ENCODE measurements around the gene EME2. TPM values are rescaled to one million over a fixed set of nuclear protein-coding genes. Genes with fewer than 3 reads are reported as not detected.

The EME2 gene
- total RNA-seq, 1 donor from 2014 or later = 19.2 TPM

- TF ChIP-seq CTCF (IDR thresholded peaks at IDR 0.05) = no peak
- H3K36me3 ChIP-seq = peaks cover 29% of the 10 kb centered on the region
- intact Hi-C loops (cut with DNase I) = no loop called here
These were observed 15.6 kb downstream of the EME2 start for GRCh38 chr16:1788095-1788707.

GRCh38 chr16:1788708-1789100, 16.1 kb downstream of the EME2 start:
- ATAC-seq (no peak), DNase-seq (peak; percentile 57)
- TF ChIP-seq CTCF (IDR thresholded peaks at IDR 0.05) = no peak
- peaks cover 8% of the 10 kb centered on the region for H3K4me1 ChIP-seq
- intact Hi-C loops (cut with DNase I) = no loop called here
- no peak overlapping the region for H3K27ac ChIP-seq
- H3K27me3 ChIP-seq = no peaks in the 10 kb centered on the region
- H3K4me3 ChIP-seq = no peak overlapping the region
- H3K36me3 ChIP-seq = peaks cover 29% of the 10 kb centered on the region
- no peaks in the 10 kb centered on the region for H3K9me3 ChIP-seq

More at GRCh38 chr16:1788095-1788707, 15.6 kb downstream of the EME2 start:
- Histone ChIP-seq H3K4me1 (peaks cover 8% of the 10 kb centered on the region), H3K9me3 (no peaks in the 10 kb centered on the region), H3K27ac (no peak overlapping the region), H3K27me3 (no peaks in the 10 kb centered on the region), H3K4me3 (no peak overlapping the region)
- DNase-seq (peak; percentile 66), ATAC-seq (no peak)

GRCh38 chr16:1789643-1790045, 17.0 kb downstream of the EME2 start:
- no peaks in the 10 kb centered on the region for H3K9me3 ChIP-seq
- TF ChIP-seq CTCF (IDR thresholded peaks at IDR 0.05) = no peak
- H3K27me3 ChIP-seq = no peaks in the 10 kb centered on the region
- H3K4me3 ChIP-seq = no peak overlapping the region
- no peaks in the 10 kb centered on the region for H3K4me1 ChIP-seq
- H3K36me3 ChIP-seq = peaks cover 29% of the 10 kb centered on the region
- H3K27ac ChIP-seq = no peak overlapping the region
- intact Hi-C loops (cut with DNase I) = no loop called here
- DNase-seq (peak; percentile 62), ATAC-seq (no peak)

GRCh38 chr16:1790261-1790610, 17.6 kb downstream of the EME2 start:
- no peak overlapping the region for H3K27ac ChIP-seq
- H3K36me3 ChIP-seq = peaks cover 29% of the 10 kb centered on the region
- TF ChIP-seq CTCF (IDR thresholded peaks at IDR 0.05) = no peak
- intact Hi-C loops (cut with DNase I) = no loop called here
- DNase-seq (no peak), ATAC-seq (no peak)
- H3K4me3 ChIP-seq = no peak overlapping the region
- no peaks in the 10 kb centered on the region for H3K27me3 ChIP-seq
- H3K4me1 ChIP-seq = no peaks in the 10 kb centered on the region
- H3K9me3 ChIP-seq = no peaks in the 10 kb centered on the region

GRCh38 chr16:1790611-1791255, 18.1 kb downstream of the EME2 start:
- H3K36me3 ChIP-seq = peaks cover 29% of the 10 kb centered on the region
- intact Hi-C loops (cut with DNase I) = no loop called here
- ATAC-seq (no peak), DNase-seq (peak; percentile 63)
- no peak for TF ChIP-seq CTCF (IDR thresholded peaks at IDR 0.05)
- no peaks in the 10 kb centered on the region for H3K4me1 ChIP-seq
- no peak overlapping the region for H3K4me3 ChIP-seq
- no peak overlapping the region for H3K27ac ChIP-seq
- H3K9me3 ChIP-seq = no peaks in the 10 kb centered on the region
- H3K27me3 ChIP-seq = no peaks in the 10 kb centered on the region
